ENCODE data around the gene REEP2.

DNA sequence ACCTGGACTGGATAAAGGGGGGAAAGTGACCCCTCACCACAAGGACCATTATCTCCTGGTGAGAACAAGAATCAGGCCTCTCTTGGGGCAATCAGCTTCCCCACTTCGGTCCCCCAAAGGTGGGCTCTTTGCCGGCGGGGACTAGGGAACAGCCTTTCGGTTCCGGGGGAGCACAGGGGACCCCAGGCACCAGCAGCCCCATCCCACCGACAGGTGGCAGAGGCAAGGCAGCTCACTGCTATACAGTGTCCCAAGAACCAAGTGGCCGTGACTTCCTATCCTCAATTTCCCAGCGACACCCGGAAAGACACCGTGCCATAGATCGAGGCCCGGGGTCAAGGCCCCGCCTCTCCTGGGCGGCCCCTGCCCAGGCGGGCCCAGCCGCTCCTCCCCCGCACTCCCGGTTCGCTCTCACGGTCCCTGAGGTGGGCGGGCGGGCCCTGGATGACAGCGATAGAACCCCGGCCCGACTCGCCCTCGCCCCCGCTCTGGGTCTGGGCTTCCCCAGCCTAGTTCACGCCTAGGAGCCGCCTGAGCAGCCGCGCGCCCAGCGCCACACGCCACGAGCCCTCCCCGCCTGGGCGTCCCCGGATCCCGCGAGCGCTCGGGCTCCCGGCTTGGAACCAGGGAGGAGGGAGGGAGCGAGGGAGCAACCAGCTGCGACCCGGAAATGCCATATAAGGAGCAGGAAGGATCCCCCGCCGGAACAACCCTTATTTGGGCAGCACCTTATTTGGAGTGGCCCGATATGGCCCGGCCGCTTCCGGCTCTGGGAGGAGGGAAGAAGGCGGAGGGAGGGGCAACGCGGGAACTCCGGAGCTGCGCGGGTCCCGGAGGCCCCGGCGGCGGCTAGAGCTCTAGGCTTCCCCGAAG is 25.8 kb downstream of the REEP2 start:
- TF ChIP-seq, protein P1, sequence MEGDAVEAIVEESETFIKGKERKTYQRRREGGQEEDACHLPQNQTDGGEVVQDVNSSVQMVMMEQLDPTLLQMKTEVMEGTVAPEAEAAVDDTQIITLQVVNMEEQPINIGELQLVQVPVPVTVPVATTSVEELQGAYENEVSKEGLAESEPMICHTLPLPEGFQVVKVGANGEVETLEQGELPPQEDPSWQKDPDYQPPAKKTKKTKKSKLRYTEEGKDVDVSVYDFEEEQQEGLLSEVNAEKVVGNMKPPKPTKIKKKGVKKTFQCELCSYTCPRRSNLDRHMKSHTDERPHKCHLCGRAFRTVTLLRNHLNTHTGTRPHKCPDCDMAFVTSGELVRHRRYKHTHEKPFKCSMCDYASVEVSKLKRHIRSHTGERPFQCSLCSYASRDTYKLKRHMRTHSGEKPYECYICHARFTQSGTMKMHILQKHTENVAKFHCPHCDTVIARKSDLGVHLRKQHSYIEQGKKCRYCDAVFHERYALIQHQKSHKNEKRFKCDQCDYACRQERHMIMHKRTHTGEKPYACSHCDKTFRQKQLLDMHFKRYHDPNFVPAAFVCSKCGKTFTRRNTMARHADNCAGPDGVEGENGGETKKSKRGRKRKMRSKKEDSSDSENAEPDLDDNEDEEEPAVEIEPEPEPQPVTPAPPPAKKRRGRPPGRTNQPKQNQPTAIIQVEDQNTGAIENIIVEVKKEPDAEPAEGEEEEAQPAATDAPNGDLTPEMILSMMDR (IDR thresholded peaks at IDR 0.05) = peak; percentile 18
- TF ChIP-seq ELF1 (IDR thresholded peaks at IDR 0.05) (no peak; the same call in 1 of the 2 replicates), JUND (IDR thresholded peaks at IDR 0.05) (no peak), TEAD4 (IDR thresholded peaks at IDR 0.05; ENCODE audit: borderline replicate concordance, insufficient read depth) (no peak), POLR2AphosphoS5 (IDR thresholded peaks at IDR 0.05; ENCODE audit: low read depth, low read length) (peak; percentile 57), GABPA (IDR thresholded peaks at IDR 0.05; ENCODE audit: low read depth) (peak; percentile 30; the same call in 1 of the 2 replicates), EZH2phosphoT487 (IDR thresholded peaks at IDR 0.05; ENCODE audit: borderline replicate concordance, low read depth) (no peak), NFIC (IDR thresholded peaks at IDR 0.05; ENCODE audit: borderline replicate concordance) (no peak), RCOR1 (IDR thresholded peaks at IDR 0.05; ENCODE audit: low read length) (no peak)
- TF ChIP-seq, protein P2, sequence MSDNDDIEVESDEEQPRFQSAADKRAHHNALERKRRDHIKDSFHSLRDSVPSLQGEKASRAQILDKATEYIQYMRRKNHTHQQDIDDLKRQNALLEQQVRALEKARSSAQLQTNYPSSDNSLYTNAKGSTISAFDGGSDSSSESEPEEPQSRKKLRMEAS (IDR thresholded peaks at IDR 0.05; ENCODE audit: low read depth) = peak; percentile 51; the same call in 1 of the 2 replicates
- TF ChIP-seq, protein P3, sequence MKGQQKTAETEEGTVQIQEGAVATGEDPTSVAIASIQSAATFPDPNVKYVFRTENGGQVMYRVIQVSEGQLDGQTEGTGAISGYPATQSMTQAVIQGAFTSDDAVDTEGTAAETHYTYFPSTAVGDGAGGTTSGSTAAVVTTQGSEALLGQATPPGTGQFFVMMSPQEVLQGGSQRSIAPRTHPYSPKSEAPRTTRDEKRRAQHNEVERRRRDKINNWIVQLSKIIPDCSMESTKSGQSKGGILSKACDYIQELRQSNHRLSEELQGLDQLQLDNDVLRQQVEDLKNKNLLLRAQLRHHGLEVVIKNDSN (IDR thresholded peaks at IDR 0.05; ENCODE audit: borderline replicate concordance, low read depth) = no peak
